ENCODE measurements around the gene OSBPL1A. TPM values are rescaled to one million over a fixed set of nuclear protein-coding genes. Genes with fewer than 3 reads are reported as not detected.

The OSBPL1A gene
- polyA plus RNA-seq, 1 of the 3 experiments (the other 2 are of a cell fraction): 21.3 TPM

DNA sequence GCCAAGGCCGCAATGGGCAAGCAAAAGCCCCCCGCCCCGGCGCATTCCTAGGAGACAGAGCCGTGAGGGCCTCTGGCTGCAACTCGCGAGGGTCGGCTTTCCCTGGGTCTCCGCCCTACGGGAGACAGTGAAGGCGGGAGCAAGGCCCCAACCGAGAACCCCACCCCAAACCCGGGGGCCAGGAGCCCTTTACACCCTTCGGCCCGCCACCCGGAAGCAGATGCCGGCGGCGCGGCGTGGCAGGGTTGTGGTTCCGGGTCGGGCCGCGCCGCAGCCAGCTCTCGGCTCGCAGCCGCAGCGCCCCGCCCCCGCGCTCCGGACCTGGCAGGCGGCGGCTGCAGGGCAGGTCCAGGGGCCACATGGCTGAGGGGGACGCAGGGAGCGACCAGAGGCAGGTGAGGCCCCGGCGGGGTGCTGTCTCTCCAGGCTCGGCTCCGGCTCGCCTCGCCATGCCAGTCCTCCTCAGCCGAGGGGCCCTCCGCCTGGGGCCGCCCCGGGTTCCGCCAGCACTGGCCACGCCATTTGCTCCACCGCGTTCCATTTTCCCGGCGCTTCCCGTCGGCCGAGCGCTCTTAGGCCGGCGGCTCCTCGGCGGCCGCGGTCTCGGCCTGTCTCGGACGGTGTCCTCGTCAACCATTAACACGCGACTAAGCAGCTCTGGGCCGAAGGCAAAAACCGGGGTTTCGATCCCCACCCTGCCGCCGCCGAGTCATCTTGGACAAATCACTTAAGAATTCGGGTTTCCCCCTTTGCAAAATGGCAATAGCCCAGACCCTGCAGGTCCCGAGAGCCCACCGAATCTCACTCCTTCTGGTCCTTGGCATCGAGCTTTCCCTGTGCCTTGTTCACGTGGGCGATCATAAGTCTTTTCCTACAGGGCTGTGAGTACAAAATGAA is 29.0 kb upstream of the OSBPL1A start, which contains the start of gene IMPACT:
Gene IMPACT (plus strand): TSS at position 273 of the 897 bp plus-strand sequence. CDS start 87 bp downstream, at position 360.
- Histone ChIP-seq H2AFZ (ENCODE audit: low read depth) (peak within 1 kb of the TSS; percentile 96), H3K27me3 (ENCODE audit: insufficient read depth) (no peaks in the 10 kb centered on the region), H3K9me2 (no peaks in the 10 kb centered on the region), H3K9ac (peak within 1 kb of the TSS; percentile 81), H3K4me2 (peak within 1 kb of the TSS; percentile 85), H3K4me1 (ENCODE audit: control insufficient read depth in 1 of 2, insufficient read depth in 2 of 2, low read depth in 1 of 2, low read length in 1 of 2) (peaks cover 0 to 7% of the 10 kb centered on the region in 2 experiments; a peak in 2 of 4 replicates), H4K20me1 (ENCODE audit: insufficient read depth) (no peaks in the 10 kb centered on the region), H3K27ac (ENCODE audit: low read depth in 2 of 2, low read length in 1 of 2) (peak within 1 kb of the TSS; percentile 53 to 92), H3K4me3 (ENCODE audit: low read depth in 2 of 2, low read length in 1 of 2) (peak within 1 kb of the TSS; percentile 68 to 88), H3K79me2 (ENCODE audit: insufficient read depth) (peaks cover 5% of the 10 kb centered on the region; the same call in 1 of the 2 replicates), H3K36me3 (replicated peaks in 1 of 2; ENCODE audit: control insufficient read depth in 1 of 2, insufficient read depth in 2 of 2, low read length in 1 of 2) (peaks cover 11 to 15% of the 10 kb centered on the region in 2 experiments), H3F3A (replicated peaks; ENCODE audit: insufficient read depth) (no peaks in the 10 kb centered on the region), H3K9me3 (no peaks in the 10 kb centered on the region)
- WGBS (ENCODE audit: low lambda C conversion rate): 2% methylated on average over 30 of the region's 82 CpGs
- POLR2A ChIA-PET: interaction anchor here (0.6 to 1.9 kb wide), 9 partner anchors 10 to 58 kb away, joined by 3 to 11 read pairs (median 4); partner anchors contain the start of gene OSBPL1A
- CTCF ChIA-PET: interaction anchor here (0.6 to 1.0 kb wide), 4 partner anchors 9 to 105 kb away, joined by 3 to 4 read pairs (median 4); no protein-coding TSS in a partner anchor
- peak; percentile 96 for DNase-seq
- TF ChIP-seq MEF2A (IDR thresholded peaks at IDR 0.05; ENCODE audit: borderline replicate concordance, low read depth) (no peak), ELF1 (IDR thresholded peaks at IDR 0.05) (no peak), RCOR1 (IDR thresholded peaks at IDR 0.05; ENCODE audit: low read length) (peak; percentile 5; the same call in 1 of the 2 replicates), FOXJ3 (CRISPR knock-in tag; IDR thresholded peaks at IDR 0.05) (no peak), RFX5 (IDR thresholded peaks at IDR 0.05; ENCODE audit: low read length) (no peak), EP300 (IDR thresholded peaks at IDR 0.05; ENCODE audit: borderline replicate concordance in 1 of 2, low read depth in 1 of 2, low read length in 1 of 2) (no peak; a peak in 1 of 4 replicates), FOXM1 (IDR thresholded peaks at IDR 0.05; ENCODE audit: low read depth) (no peak), NRF1 (IDR thresholded peaks at IDR 0.05; ENCODE audit: low read depth, low read length) (no peak), POLR2AphosphoS5 (IDR thresholded peaks at IDR 0.05; ENCODE audit: low read depth, low read length) (peak; percentile 72), GATA2 (CRISPR knock-in tag; IDR thresholded peaks at IDR 0.05) (no peak), SIN3A (IDR thresholded peaks at IDR 0.05; ENCODE audit: borderline replicate concordance, low read depth, low read length) (peak; percentile 29; the same call in 1 of the 2 replicates), RXRA (IDR thresholded peaks at IDR 0.05; ENCODE audit: borderline replicate concordance, low read depth) (no peak), TAF1 (IDR thresholded peaks at IDR 0.05; ENCODE audit: borderline replicate concordance, low read depth, low read length) (peak; percentile 52), GABPA (IDR thresholded peaks at IDR 0.05; ENCODE audit: low read depth) (peak; percentile 94), TEAD4 (IDR thresholded peaks at IDR 0.05; ENCODE audit: borderline replicate concordance, insufficient read depth) (no peak), JUND (IDR thresholded peaks at IDR 0.05) (no peak), TCF12 (IDR thresholded peaks at IDR 0.05) (no peak)
- TF ChIP-seq, protein P1, sequence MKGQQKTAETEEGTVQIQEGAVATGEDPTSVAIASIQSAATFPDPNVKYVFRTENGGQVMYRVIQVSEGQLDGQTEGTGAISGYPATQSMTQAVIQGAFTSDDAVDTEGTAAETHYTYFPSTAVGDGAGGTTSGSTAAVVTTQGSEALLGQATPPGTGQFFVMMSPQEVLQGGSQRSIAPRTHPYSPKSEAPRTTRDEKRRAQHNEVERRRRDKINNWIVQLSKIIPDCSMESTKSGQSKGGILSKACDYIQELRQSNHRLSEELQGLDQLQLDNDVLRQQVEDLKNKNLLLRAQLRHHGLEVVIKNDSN (IDR thresholded peaks at IDR 0.05; ENCODE audit: borderline replicate concordance, low read depth): no peak
- TF ChIP-seq, protein P2, sequence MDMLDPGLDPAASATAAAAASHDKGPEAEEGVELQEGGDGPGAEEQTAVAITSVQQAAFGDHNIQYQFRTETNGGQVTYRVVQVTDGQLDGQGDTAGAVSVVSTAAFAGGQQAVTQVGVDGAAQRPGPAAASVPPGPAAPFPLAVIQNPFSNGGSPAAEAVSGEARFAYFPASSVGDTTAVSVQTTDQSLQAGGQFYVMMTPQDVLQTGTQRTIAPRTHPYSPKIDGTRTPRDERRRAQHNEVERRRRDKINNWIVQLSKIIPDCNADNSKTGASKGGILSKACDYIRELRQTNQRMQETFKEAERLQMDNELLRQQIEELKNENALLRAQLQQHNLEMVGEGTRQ (IDR thresholded peaks at IDR 0.05; ENCODE audit: borderline replicate concordance, low read depth, low read length): no peak
- TF ChIP-seq, protein P3, sequence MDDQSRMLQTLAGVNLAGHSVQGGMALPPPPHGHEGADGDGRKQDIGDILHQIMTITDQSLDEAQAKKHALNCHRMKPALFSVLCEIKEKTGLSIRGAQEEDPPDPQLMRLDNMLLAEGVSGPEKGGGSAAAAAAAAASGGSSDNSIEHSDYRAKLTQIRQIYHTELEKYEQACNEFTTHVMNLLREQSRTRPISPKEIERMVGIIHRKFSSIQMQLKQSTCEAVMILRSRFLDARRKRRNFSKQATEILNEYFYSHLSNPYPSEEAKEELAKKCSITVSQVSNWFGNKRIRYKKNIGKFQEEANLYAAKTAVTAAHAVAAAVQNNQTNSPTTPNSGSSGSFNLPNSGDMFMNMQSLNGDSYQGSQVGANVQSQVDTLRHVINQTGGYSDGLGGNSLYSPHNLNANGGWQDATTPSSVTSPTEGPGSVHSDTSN (IDR thresholded peaks at IDR 0.05): 0 out of 2 replicates have a peak, but pooled peaks have one; percentile 2
- TF ChIP-seq, protein P4, sequence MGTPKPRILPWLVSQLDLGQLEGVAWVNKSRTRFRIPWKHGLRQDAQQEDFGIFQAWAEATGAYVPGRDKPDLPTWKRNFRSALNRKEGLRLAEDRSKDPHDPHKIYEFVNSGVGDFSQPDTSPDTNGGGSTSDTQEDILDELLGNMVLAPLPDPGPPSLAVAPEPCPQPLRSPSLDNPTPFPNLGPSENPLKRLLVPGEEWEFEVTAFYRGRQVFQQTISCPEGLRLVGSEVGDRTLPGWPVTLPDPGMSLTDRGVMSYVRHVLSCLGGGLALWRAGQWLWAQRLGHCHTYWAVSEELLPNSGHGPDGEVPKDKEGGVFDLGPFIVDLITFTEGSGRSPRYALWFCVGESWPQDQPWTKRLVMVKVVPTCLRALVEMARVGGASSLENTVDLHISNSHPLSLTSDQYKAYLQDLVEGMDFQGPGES (IDR thresholded peaks at IDR 0.05; ENCODE audit: low read depth, low read length): no peak
- TF ChIP-seq, protein P5, sequence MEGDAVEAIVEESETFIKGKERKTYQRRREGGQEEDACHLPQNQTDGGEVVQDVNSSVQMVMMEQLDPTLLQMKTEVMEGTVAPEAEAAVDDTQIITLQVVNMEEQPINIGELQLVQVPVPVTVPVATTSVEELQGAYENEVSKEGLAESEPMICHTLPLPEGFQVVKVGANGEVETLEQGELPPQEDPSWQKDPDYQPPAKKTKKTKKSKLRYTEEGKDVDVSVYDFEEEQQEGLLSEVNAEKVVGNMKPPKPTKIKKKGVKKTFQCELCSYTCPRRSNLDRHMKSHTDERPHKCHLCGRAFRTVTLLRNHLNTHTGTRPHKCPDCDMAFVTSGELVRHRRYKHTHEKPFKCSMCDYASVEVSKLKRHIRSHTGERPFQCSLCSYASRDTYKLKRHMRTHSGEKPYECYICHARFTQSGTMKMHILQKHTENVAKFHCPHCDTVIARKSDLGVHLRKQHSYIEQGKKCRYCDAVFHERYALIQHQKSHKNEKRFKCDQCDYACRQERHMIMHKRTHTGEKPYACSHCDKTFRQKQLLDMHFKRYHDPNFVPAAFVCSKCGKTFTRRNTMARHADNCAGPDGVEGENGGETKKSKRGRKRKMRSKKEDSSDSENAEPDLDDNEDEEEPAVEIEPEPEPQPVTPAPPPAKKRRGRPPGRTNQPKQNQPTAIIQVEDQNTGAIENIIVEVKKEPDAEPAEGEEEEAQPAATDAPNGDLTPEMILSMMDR (IDR thresholded peaks at IDR 0.05): no peak
- TF ChIP-seq, protein P6, sequence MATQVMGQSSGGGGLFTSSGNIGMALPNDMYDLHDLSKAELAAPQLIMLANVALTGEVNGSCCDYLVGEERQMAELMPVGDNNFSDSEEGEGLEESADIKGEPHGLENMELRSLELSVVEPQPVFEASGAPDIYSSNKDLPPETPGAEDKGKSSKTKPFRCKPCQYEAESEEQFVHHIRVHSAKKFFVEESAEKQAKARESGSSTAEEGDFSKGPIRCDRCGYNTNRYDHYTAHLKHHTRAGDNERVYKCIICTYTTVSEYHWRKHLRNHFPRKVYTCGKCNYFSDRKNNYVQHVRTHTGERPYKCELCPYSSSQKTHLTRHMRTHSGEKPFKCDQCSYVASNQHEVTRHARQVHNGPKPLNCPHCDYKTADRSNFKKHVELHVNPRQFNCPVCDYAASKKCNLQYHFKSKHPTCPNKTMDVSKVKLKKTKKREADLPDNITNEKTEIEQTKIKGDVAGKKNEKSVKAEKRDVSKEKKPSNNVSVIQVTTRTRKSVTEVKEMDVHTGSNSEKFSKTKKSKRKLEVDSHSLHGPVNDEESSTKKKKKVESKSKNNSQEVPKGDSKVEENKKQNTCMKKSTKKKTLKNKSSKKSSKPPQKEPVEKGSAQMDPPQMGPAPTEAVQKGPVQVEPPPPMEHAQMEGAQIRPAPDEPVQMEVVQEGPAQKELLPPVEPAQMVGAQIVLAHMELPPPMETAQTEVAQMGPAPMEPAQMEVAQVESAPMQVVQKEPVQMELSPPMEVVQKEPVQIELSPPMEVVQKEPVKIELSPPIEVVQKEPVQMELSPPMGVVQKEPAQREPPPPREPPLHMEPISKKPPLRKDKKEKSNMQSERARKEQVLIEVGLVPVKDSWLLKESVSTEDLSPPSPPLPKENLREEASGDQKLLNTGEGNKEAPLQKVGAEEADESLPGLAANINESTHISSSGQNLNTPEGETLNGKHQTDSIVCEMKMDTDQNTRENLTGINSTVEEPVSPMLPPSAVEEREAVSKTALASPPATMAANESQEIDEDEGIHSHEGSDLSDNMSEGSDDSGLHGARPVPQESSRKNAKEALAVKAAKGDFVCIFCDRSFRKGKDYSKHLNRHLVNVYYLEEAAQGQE (IDR thresholded peaks at IDR 0.05; ENCODE audit: low read depth, low read length): no peak

Data from SK-N-SH (cell line).